Spinal cord (tissue), 10 donors: Measurements from ENCODE around the gene HMMR. TPM values are rescaled to one million over a fixed set of nuclear protein-coding genes. Genes with fewer than 3 reads are reported as not detected.

Source experiments
- DNase-seq, 6 donors: peaks; one replicate each; pipeline versions ENCODE4 v3.0.0 to v3.0.0-alpha.2; 2013 to 2015; ENCODE audit warnings: low spot score in 6 of 6, low read depth in 4 of 6
- H3K27ac ChIP-seq: one replicate; pipeline ENCODE4 v1.5.1; 2013; ENCODE audit warnings: low read depth, low read length, control low read depth
- H3K27me3 ChIP-seq: one replicate; pipeline ENCODE4 v1.6.1; 2013; ENCODE audit warnings: low read length; ENCODE audit not compliant: control insufficient read depth, insufficient read depth
- H3K36me3 ChIP-seq: one replicate; pipeline ENCODE4 v1.6.1; 2013; ENCODE audit warnings: low read length; ENCODE audit not compliant: control insufficient read depth, insufficient read depth
- H3K4me1 ChIP-seq: one replicate; pipeline ENCODE4 v1.6.1; 2013; ENCODE audit warnings: low read length; ENCODE audit not compliant: control insufficient read depth, insufficient read depth
- H3K4me3 ChIP-seq: one replicate; pipeline ENCODE4 v1.5.1; 2013; ENCODE audit warnings: low read depth, low read length, control low read depth
- H3K9me3 ChIP-seq: one replicate; pipeline ENCODE4 v1.6.1; 2013; ENCODE audit warnings: low read length; ENCODE audit not compliant: control insufficient read depth, insufficient read depth
- WGBS: methylation state at CpG from one replicate; pipeline ENCODE4 v1.1.5; 2013; ENCODE audit warnings: missing lambda C conversion rate; ENCODE audit not compliant: insufficient coverage; 5-methylcytosine and 5-hydroxymethylcytosine counted together
- polyA plus RNA-seq, 2 donors: library from polyadenylated mRNA; unstranded; fragments of 120-200 nt; gene quantifications; one replicate each; pipeline ENCODE4 v1.2.1, GENCODE V29; 2013; ENCODE audit not compliant: insufficient read length in 2 of 2
- total RNA-seq, 2 donors: library from RNA; depleted of rRNA in 1 of 2; stranded (reverse); fragments of 120-200 nt in 1 of 2; fragments of >200 nt in 1 of 2; gene quantifications; one replicate each; pipeline versions ENCODE4 v1.2.3 to v1.2.4, GENCODE V29; 2013 to 2014
- donor health status: healthy.

HMMR gene
- total and polyA plus RNA-seq, 4 donors, result 4.5 to 12.2 (median 8.0) TPM

DNA sequence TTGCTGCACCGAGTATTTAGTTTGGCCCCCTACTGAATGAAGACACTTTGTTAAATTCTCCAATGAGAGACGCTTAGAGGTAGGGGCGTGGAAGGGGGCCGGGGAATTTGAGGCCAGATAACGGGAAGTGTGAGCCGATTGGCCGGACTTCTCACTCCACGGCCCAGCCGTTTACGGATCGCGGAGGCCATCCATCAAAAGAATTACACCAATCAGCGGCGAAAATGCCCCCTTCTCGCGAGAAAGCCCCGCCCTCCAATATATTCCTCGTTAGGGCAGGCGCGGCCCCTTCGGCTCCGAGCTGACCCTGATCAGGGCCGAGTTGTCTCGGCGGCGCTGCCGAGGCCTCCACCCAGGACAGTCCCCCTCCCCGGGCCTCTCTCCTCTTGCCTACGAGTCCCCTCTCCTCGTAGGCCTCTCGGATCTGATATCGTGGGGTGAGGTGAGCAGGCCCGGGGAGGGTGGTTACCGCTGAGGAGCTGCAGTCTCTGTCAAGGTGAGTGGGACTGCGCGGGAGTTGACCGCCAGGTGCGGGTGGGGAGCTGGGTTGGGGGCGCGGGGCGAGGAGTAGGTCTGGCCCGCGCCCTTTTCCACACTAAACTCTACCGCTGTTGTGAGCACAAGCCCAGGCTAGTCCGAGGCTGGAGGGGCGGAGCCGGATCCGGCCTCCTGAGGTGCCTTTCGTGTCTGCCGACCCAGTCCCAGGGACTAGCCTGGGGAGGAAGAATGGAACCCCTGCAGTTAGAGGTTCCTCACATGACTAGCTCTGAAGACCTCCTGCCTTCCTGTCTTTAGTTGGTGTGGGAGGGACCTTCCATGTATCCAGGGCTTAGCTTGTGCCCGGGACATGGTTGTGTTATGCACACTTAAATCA lies 22.9 kb upstream of the HMMR start, which contains the start of gene CCNG1:
TSS of gene CCNG1 (plus strand) at position 287 of the 874 bp plus-strand sequence. CDS start 1,662 bp downstream, outside the sequence.
- WGBS, result under 1% methylated on average over 35 of the region's 51 CpGs
- no peaks in the 10 kb centered on the region for H3K27me3 ChIP-seq
- H3K4me1 ChIP-seq, result peaks cover 13% of the 10 kb centered on the region
- H3K36me3 ChIP-seq, result no peaks in the 10 kb centered on the region
- H3K4me3 ChIP-seq, result peak within 1 kb of the TSS; percentile 99
- H3K9me3 ChIP-seq, result no peaks in the 10 kb centered on the region
- H3K27ac ChIP-seq, result peak within 1 kb of the TSS; percentile 90
- peak; percentile 86 to 98 (median 90) for DNase-seq

- WGBS, result 0% methylated on average over 1 of the region's 2 CpGs
- Histone ChIP-seq H3K27me3 (no peaks in the 10 kb centered on the region), H3K27ac (no peak overlapping the region), H3K36me3 (peaks cover 4% of the 10 kb centered on the region), H3K9me3 (no peaks in the 10 kb centered on the region), H3K4me1 (peaks cover 13% of the 10 kb centered on the region), H3K4me3 (no peak overlapping the region)
- peak in 2 of 6 donors; percentile 34 to 49 for DNase-seq
Observed at GRCh38 chr5:163439092-163439425, 21.4 kb upstream of the HMMR start.

- no peak overlapping the region for H3K4me3 ChIP-seq
- no CpG with 5 or more reads among the region's 3 CpGs for WGBS
- no peaks in the 10 kb centered on the region for H3K27me3 ChIP-seq
- peaks cover 9% of the 10 kb centered on the region for H3K36me3 ChIP-seq
- no peak for DNase-seq
- H3K27ac ChIP-seq, result no peak overlapping the region
- H3K4me1 ChIP-seq, result peaks cover 13% of the 10 kb centered on the region
- no peaks in the 10 kb centered on the region for H3K9me3 ChIP-seq
Observed at GRCh38 chr5:163440954-163441353, 19.5 kb upstream of the HMMR start.

DNA sequence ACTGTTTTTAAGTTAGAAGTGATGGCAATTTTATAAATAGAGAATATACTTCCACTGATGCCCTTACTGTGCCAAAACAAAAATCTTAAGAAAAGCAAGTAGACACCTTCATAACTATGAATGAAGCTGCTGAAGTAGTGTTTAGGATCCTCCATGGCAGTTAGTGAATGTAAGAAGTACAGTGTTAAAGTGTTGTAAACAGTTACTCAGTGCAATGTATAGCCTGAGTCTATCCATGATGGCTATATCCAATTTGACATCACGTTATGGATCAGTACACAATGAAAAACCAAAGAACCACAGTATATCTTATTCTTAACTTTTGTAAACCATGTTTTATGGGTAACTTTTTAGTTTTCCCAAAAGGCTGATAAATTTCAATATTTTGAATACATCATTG lies 15.9 kb upstream of the HMMR start:
- peaks cover 18% of the 10 kb centered on the region for H3K36me3 ChIP-seq
- no peaks in the 10 kb centered on the region for H3K9me3 ChIP-seq
- no peaks in the 10 kb centered on the region for H3K27me3 ChIP-seq
- DNase-seq, result no peak
- H3K4me3 ChIP-seq, result no peak overlapping the region
- no CpG with 5 or more reads among the region's 1 CpG for WGBS
- no peak overlapping the region for H3K27ac ChIP-seq
- H3K4me1 ChIP-seq, result no peaks in the 10 kb centered on the region

DNA sequence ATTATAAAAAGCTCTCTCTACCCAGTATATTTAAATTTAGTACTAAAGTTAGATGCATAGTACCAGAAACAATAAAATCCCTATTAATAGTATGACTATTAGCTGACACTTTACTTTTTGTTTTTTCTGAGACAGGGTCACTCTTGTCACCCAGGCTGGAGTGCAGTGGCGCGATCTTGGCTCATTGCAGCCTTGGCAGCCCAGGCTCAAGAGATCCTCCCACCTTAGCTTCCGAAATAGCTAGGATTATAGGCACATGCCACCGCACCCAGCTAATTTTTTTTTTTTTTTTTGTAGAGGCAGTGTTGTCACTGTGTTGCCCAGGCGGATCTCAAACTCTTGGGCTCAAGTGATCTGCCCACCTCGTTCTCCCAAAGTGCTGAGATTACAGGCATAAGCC lies 15.1 kb upstream of the HMMR start:
- peaks cover 21% of the 10 kb centered on the region for H3K36me3 ChIP-seq
- no CpG with 5 or more reads among the region's 6 CpGs for WGBS
- H3K27ac ChIP-seq, result no peak overlapping the region
- no peaks in the 10 kb centered on the region for H3K9me3 ChIP-seq
- DNase-seq, result no peak
- H3K4me3 ChIP-seq, result no peak overlapping the region
- H3K27me3 ChIP-seq, result no peaks in the 10 kb centered on the region
- no peaks in the 10 kb centered on the region for H3K4me1 ChIP-seq

- H3K27me3 ChIP-seq, result no peaks in the 10 kb centered on the region
- H3K4me1 ChIP-seq, result no peaks in the 10 kb centered on the region
- DNase-seq, result no peak
- no peak overlapping the region for H3K4me3 ChIP-seq
- H3K9me3 ChIP-seq, result no peaks in the 10 kb centered on the region
- H3K27ac ChIP-seq, result no peak overlapping the region
- peaks cover 25% of the 10 kb centered on the region for H3K36me3 ChIP-seq
Observed at GRCh38 chr5:163447191-163447590, 13.2 kb upstream of the HMMR start.

GRCh38 chr5:163447875-163448274 lies 12.6 kb upstream of the HMMR start:
- Histone ChIP-seq H3K27ac (no peak overlapping the region), H3K36me3 (peaks cover 24% of the 10 kb centered on the region), H3K9me3 (no peaks in the 10 kb centered on the region), H3K4me3 (no peak overlapping the region), H3K27me3 (no peaks in the 10 kb centered on the region), H3K4me1 (no peaks in the 10 kb centered on the region)
- DNase-seq, result no peak
- WGBS, result no CpG with 5 or more reads among the region's 3 CpGs

GRCh38 chr5:163448491-163448890 lies 11.9 kb upstream of the HMMR start:
- peaks cover 21% of the 10 kb centered on the region for H3K36me3 ChIP-seq
- H3K27ac ChIP-seq, result no peak overlapping the region
- H3K4me1 ChIP-seq, result no peaks in the 10 kb centered on the region

GRCh38 chr5:163451489-163451888 lies 8.9 kb upstream of the HMMR start:
- Histone ChIP-seq H3K27me3 (no peaks in the 10 kb centered on the region), H3K27ac (no peak overlapping the region), H3K9me3 (no peaks in the 10 kb centered on the region), H3K36me3 (peaks cover 26% of the 10 kb centered on the region), H3K4me3 (no peak overlapping the region), H3K4me1 (no peaks in the 10 kb centered on the region)
- 100% methylated on average over 5 of the region's 8 CpGs for WGBS
- DNase-seq, result no peak

More at GRCh38 chr5:163448491-163448890, 11.9 kb upstream of the HMMR start:
- no peak for DNase-seq
- no peak overlapping the region for H3K4me3 ChIP-seq
- no peaks in the 10 kb centered on the region for H3K27me3 ChIP-seq
- no peaks in the 10 kb centered on the region for H3K9me3 ChIP-seq

DNA sequence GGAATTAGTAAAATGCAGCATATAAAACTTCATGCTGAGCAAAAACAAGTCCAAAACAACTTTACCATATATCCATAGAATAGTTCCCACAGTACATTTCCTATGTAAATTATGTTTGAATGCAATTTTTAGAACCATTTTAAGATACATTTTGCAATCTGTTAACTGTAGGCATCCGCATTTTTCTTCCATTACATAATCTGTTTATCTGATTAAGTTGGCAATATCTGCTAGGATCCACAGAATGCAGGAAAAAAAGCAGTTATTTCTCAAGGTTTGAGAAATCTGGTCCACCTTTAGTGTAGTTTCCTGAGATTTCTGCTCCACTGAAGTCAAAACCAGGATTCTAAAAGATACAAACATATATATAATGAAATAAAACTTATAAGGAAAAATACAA lies 6.7 kb upstream of the HMMR start:
- Histone ChIP-seq H3K9me3 (no peaks in the 10 kb centered on the region), H3K27me3 (no peaks in the 10 kb centered on the region), H3K27ac (no peak overlapping the region), H3K4me3 (no peak overlapping the region), H3K4me1 (peaks cover 8% of the 10 kb centered on the region), H3K36me3 (peaks cover 17% of the 10 kb centered on the region)
- no peak for DNase-seq
- WGBS, result no CpG with 5 or more reads among the region's 1 CpG
